ENCODE data around the gene JSRP1. TPM values are rescaled to one million over a fixed set of nuclear protein-coding genes. Genes with fewer than 3 reads are reported as not detected.

JSRP1 gene
- total RNA-seq, 1 donor = 0.72 TPM

GRCh38 chr19:2251106-2252054 lies 4.8 kb downstream of the JSRP1 start:
- Histone ChIP-seq H3K4me3 (ENCODE audit: insufficient read depth, low read length) (no peak overlapping the region), H3K27ac (ENCODE audit: low read depth, low read length) (no peak overlapping the region), H2AFZ (ENCODE audit: low read length) (no peak overlapping the region), H3K9me3 (ENCODE audit: low read depth, low read length) (no peaks in the 10 kb centered on the region), H4K20me1 (ENCODE audit: insufficient read depth, low read length) (peaks cover 27% of the 10 kb centered on the region), H3K27me3 (ENCODE audit: insufficient read depth, low read length) (peaks cover 47% of the 10 kb centered on the region), H3K36me3 (ENCODE audit: insufficient read depth, low read length) (peaks cover 8% of the 10 kb centered on the region), H3K4me1 (ENCODE audit: insufficient read depth, low read length) (no peaks in the 10 kb centered on the region), H3K4me2 (ENCODE audit: insufficient read depth, low read length) (no peak overlapping the region), H3K79me2 (ENCODE audit: insufficient read depth, low read length) (no peaks in the 10 kb centered on the region)
- TF ChIP-seq CTCF (IDR thresholded peaks at IDR 0.05; ENCODE audit: extremely low read depth, low read depth, low read length) = no peak
- DNase-seq (ENCODE audit: insufficient read length, low spot score, missing footprints) = peak; percentile 95

- TF ChIP-seq CTCF (IDR thresholded peaks at IDR 0.05; ENCODE audit: extremely low read depth, low read depth, low read length) = no peak
- peaks cover 3% of the 10 kb centered on the region for H3K79me2 ChIP-seq (ENCODE audit: insufficient read depth, low read length)
- H4K20me1 ChIP-seq (ENCODE audit: insufficient read depth, low read length) = peaks cover 33% of the 10 kb centered on the region
- H3K4me3 ChIP-seq (ENCODE audit: insufficient read depth, low read length) = no peak overlapping the region
- H3K4me1 ChIP-seq (ENCODE audit: insufficient read depth, low read length) = no peaks in the 10 kb centered on the region
- H3K4me2 ChIP-seq (ENCODE audit: insufficient read depth, low read length) = no peak overlapping the region
- peaks cover 47% of the 10 kb centered on the region for H3K27me3 ChIP-seq (ENCODE audit: insufficient read depth, low read length)
- H3K27ac ChIP-seq (ENCODE audit: low read depth, low read length) = no peak overlapping the region
- H3K9me3 ChIP-seq (ENCODE audit: low read depth, low read length) = no peaks in the 10 kb centered on the region
- no peak overlapping the region for H2AFZ ChIP-seq (ENCODE audit: low read length)
- peaks cover 15% of the 10 kb centered on the region for H3K36me3 ChIP-seq (ENCODE audit: insufficient read depth, low read length)
- DNase-seq (ENCODE audit: insufficient read length, low spot score, missing footprints) = no peak
Observed at GRCh38 chr19:2250766-2251105, 5.5 kb downstream of the JSRP1 start.

GRCh38 chr19:2249880-2250765 lies 6.1 kb downstream of the JSRP1 start:
- Histone ChIP-seq H3K79me2 (ENCODE audit: insufficient read depth, low read length) (peaks cover 9% of the 10 kb centered on the region), H3K9me3 (ENCODE audit: low read depth, low read length) (no peaks in the 10 kb centered on the region), H4K20me1 (ENCODE audit: insufficient read depth, low read length) (peaks cover 40% of the 10 kb centered on the region), H3K4me3 (ENCODE audit: insufficient read depth, low read length) (no peak overlapping the region), H3K36me3 (ENCODE audit: insufficient read depth, low read length) (peaks cover 21% of the 10 kb centered on the region), H3K4me2 (ENCODE audit: insufficient read depth, low read length) (no peak overlapping the region), H2AFZ (ENCODE audit: low read length) (no peak overlapping the region), H3K4me1 (ENCODE audit: insufficient read depth, low read length) (no peaks in the 10 kb centered on the region), H3K27me3 (ENCODE audit: insufficient read depth, low read length) (peaks cover 47% of the 10 kb centered on the region), H3K27ac (ENCODE audit: low read depth, low read length) (no peak overlapping the region)
- no peak for TF ChIP-seq CTCF (IDR thresholded peaks at IDR 0.05; ENCODE audit: extremely low read depth, low read depth, low read length)
- DNase-seq (ENCODE audit: insufficient read length, low spot score, missing footprints) = peak; percentile 92
